ENCODE results near the gene TTC13. TPM values are rescaled to one million over a fixed set of nuclear protein-coding genes. Genes with fewer than 3 reads are reported as not detected.

The TTC13 gene
- total and polyA plus RNA-seq, 10 of the 15 experiments (the other 5 are each of a cell fraction or from before 2014, with no cell fraction given) = 5.8 to 30.8 (median 18.5) TPM

DNA sequence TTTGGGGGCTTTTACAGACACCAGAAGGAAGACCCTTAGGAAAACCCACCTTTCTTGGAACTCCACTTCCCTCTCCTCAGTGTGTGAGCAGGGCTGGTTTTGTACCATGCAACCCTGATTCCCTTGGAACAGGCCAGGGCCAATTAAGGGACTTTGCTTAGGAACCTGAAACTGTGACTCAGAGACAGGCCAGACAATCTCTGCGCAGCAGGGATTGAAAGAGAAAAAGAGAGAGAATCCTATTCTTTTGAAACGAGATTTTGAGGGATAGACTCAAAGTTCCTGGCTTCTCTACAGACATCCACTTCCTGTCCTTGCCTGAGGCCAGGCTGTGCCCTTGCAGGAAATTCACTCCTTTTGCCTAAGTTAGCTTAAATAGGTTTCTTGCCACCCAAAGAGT lies 87.2 kb downstream of the TTC13 start:
- Histone ChIP-seq H3K9me3 (replicated peaks; ENCODE audit: control insufficient read depth, insufficient read depth, low read length) (no peaks in the 10 kb centered on the region), H3K36me3 (ENCODE audit: control insufficient read depth in 2 of 2, insufficient read depth in 2 of 2, low read length in 1 of 2) (no peaks in the 10 kb centered on the region), H3K4me1 (ENCODE audit: control insufficient read depth, insufficient read depth, low read length) (no peaks in the 10 kb centered on the region), H3K9ac (ENCODE audit: control insufficient read depth, insufficient read depth, low read length) (no peak overlapping the region), H3K79me2 (ENCODE audit: control insufficient read depth, insufficient read depth, low read length) (no peaks in the 10 kb centered on the region), H3K27ac (ENCODE audit: control insufficient read depth, insufficient read depth) (no peak overlapping the region), H3K4me2 (ENCODE audit: control insufficient read depth, insufficient read depth) (0 out of 2 replicates have a peak overlapping the region, but pooled peaks have one; percentile 2), H4K20me1 (ENCODE audit: control insufficient read depth, insufficient read depth) (no peaks in the 10 kb centered on the region), H3K4me3 (no peak overlapping the region), H2AFZ (ENCODE audit: control insufficient read depth, low read depth, low read length) (no peak overlapping the region), H3K27me3 (replicated peaks in 1 of 2; ENCODE audit: control insufficient read depth in 2 of 2, insufficient read depth in 2 of 2, low read length in 1 of 2) (no peaks in the 10 kb centered on the region)
- DNase-seq (ENCODE audit: low read depth, low spot score) = no peak
- ATAC-seq = peak; percentile 23; the same call in 2 of the 3 replicates
- SMC1A ChIA-PET (ENCODE audit: uncharacterized antibody, unreplicated experiment) = no interaction called here
- CTCF ChIA-PET = no interaction called here
- WGBS (ENCODE audit: insufficient coverage, insufficient replicate concordance, low lambda C conversion rate, missing lambda C conversion rate) = 0% methylated on average over 2 of the region's 2 CpGs
- POLR2A ChIA-PET = no interaction called here
- no peak for FAIRE-seq
- intact Hi-C loops (cut with micrococcal nuclease; ENCODE audit: unreplicated experiment) = no loop called here
- RAD21 ChIA-PET (ENCODE audit: unreplicated experiment) = no interaction called here
- in situ Hi-C loops (cut with MboI) = no loop called here
- BruUV-seq (replicated peaks) = no TSS peak
- TF ChIP-seq, protein P1, sequence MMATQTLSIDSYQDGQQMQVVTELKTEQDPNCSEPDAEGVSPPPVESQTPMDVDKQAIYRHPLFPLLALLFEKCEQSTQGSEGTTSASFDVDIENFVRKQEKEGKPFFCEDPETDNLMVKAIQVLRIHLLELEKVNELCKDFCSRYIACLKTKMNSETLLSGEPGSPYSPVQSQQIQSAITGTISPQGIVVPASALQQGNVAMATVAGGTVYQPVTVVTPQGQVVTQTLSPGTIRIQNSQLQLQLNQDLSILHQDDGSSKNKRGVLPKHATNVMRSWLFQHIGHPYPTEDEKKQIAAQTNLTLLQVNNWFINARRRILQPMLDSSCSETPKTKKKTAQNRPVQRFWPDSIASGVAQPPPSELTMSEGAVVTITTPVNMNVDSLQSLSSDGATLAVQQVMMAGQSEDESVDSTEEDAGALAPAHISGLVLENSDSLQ (IDR thresholded peaks at IDR 0.05) = no peak
- TF ChIP-seq, protein P2, sequence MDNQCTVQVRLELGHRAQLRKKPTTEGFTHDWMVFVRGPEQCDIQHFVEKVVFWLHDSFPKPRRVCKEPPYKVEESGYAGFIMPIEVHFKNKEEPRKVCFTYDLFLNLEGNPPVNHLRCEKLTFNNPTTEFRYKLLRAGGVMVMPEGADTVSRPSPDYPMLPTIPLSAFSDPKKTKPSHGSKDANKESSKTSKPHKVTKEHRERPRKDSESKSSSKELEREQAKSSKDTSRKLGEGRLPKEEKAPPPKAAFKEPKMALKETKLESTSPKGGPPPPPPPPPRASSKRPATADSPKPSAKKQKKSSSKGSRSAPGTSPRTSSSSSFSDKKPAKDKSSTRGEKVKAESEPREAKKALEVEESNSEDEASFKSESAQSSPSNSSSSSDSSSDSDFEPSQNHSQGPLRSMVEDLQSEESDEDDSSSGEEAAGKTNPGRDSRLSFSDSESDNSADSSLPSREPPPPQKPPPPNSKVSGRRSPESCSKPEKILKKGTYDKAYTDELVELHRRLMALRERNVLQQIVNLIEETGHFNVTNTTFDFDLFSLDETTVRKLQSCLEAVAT (IDR thresholded peaks at IDR 0.05) = no peak
- no peak for TF ChIP-seq MYB (IDR thresholded peaks at IDR 0.05; ENCODE audit: borderline replicate concordance, low read depth, low read length)
- no peak for TF ChIP-seq NKRF (conservative IDR thresholded peaks at IDR 0.05)
- TF ChIP-seq PRDM15 (CRISPR knock-in tag; IDR thresholded peaks at IDR 0.05) = no peak
- TF ChIP-seq, protein P3, sequence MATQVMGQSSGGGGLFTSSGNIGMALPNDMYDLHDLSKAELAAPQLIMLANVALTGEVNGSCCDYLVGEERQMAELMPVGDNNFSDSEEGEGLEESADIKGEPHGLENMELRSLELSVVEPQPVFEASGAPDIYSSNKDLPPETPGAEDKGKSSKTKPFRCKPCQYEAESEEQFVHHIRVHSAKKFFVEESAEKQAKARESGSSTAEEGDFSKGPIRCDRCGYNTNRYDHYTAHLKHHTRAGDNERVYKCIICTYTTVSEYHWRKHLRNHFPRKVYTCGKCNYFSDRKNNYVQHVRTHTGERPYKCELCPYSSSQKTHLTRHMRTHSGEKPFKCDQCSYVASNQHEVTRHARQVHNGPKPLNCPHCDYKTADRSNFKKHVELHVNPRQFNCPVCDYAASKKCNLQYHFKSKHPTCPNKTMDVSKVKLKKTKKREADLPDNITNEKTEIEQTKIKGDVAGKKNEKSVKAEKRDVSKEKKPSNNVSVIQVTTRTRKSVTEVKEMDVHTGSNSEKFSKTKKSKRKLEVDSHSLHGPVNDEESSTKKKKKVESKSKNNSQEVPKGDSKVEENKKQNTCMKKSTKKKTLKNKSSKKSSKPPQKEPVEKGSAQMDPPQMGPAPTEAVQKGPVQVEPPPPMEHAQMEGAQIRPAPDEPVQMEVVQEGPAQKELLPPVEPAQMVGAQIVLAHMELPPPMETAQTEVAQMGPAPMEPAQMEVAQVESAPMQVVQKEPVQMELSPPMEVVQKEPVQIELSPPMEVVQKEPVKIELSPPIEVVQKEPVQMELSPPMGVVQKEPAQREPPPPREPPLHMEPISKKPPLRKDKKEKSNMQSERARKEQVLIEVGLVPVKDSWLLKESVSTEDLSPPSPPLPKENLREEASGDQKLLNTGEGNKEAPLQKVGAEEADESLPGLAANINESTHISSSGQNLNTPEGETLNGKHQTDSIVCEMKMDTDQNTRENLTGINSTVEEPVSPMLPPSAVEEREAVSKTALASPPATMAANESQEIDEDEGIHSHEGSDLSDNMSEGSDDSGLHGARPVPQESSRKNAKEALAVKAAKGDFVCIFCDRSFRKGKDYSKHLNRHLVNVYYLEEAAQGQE (IDR thresholded peaks at IDR 0.05; ENCODE audit: low read depth, low read length) = no peak
- no peak for TF ChIP-seq MTA2 (IDR thresholded peaks at IDR 0.05; ENCODE audit: low read depth)
- no peak for TF ChIP-seq CBX3 (IDR thresholded peaks at IDR 0.05; ENCODE audit: borderline replicate concordance, low read depth)
- TF ChIP-seq NR2C1 (IDR thresholded peaks at IDR 0.05) = no peak
- no peak for TF ChIP-seq CREB1 (IDR thresholded peaks at IDR 0.05; ENCODE audit: low read depth)

All from GM12878 (cell line).